OCI-LY1 (cell line): ENCODE measurements around the gene LRRC45.

ENCODE experiments used
- H2AFZ ChIP-seq: fragments of 200-600 bp; sonication (generic), shearing (Covaris generic); 2 replicates; pipeline ENCODE4 v1.6.0; 2014; ENCODE audit warnings: antibody characterized with exemption, mild to moderate bottlenecking, low read length
- H3F3A ChIP-seq: fragments of 200-600 bp; sonication (generic), shearing (Covaris generic); 2 replicates; pipeline ENCODE4 v1.6.0; 2014; ENCODE audit warnings: mild to moderate bottlenecking, antibody characterized with exemption, low read length, moderate library complexity; ENCODE audit not compliant: insufficient read depth
- H3K27ac ChIP-seq: fragments of 200-600 bp; sonication (generic); 2 replicates; pipeline ENCODE4 v1.5.1; 2014; ENCODE audit warnings: low read length, mixed run types, mild to moderate bottlenecking, low read depth; ENCODE audit not compliant: poor library complexity, severe bottlenecking
- H3K27me3 ChIP-seq: fragments of 200-600 bp; sonication (generic); 2 replicates; pipeline ENCODE4 v1.6.0; 2014; ENCODE audit warnings: antibody characterized with exemption, mild to moderate bottlenecking, low read length, moderate library complexity; ENCODE audit not compliant: insufficient read depth
- H3K36me3 ChIP-seq: fragments of 200-600 bp; sonication (generic); 2 replicates; pipeline ENCODE4 v1.6.1; 2014; ENCODE audit warnings: mild to moderate bottlenecking, antibody characterized with exemption, low read length, moderate library complexity, mixed read lengths; ENCODE audit not compliant: insufficient read depth
- H3K4me1 ChIP-seq: fragments of 200-600 bp; sonication (generic); 2 replicates; pipeline ENCODE4 v1.5.1; 2014; ENCODE audit warnings: mild to moderate bottlenecking, low read length, moderate library complexity; ENCODE audit not compliant: insufficient read depth, severe bottlenecking
- H3K4me2 ChIP-seq: fragments of 200-600 bp; sonication (generic), shearing (Covaris generic); 2 replicates; pipeline ENCODE4 v1.6.1; 2014; ENCODE audit warnings: low read length
- H3K4me3 ChIP-seq: fragments of 200-600 bp; sonication (generic); 2 replicates; pipeline ENCODE4 v1.5.1; 2014; ENCODE audit warnings: low read length, low read depth, mild to moderate bottlenecking, mixed read lengths; ENCODE audit not compliant: poor library complexity, severe bottlenecking
- H3K79me2 ChIP-seq: fragments of 200-600 bp; shearing (Covaris generic); 2 replicates; pipeline ENCODE4 v1.6.1; 2016; ENCODE audit warnings: mixed run types, low read length, mixed read lengths; ENCODE audit not compliant: insufficient read depth
- H3K9ac ChIP-seq: fragments of 200-600 bp; sonication (generic), shearing (Covaris generic); 2 replicates; pipeline ENCODE4 v1.6.1; 2014; ENCODE audit warnings: mild to moderate bottlenecking, low read length, mixed read lengths
- H3K9me2 ChIP-seq: fragments of 200-600 bp; sonication (generic), shearing (Covaris generic); 2 replicates; pipeline ENCODE4 v1.6.1; 2014; ENCODE audit warnings: low read depth, mild to moderate bottlenecking, low read length, mixed read lengths
- H3K9me3 ChIP-seq: fragments of 200-600 bp; shearing (Covaris generic); 2 replicates; pipeline ENCODE4 v1.6.1; 2014; ENCODE audit warnings: low read length, mixed read lengths
- H4K20me1 ChIP-seq: fragments of 200-600 bp; sonication (generic), shearing (Covaris generic); 2 replicates; pipeline ENCODE4 v1.6.0; 2016; ENCODE audit warnings: mild to moderate bottlenecking, low read length; ENCODE audit not compliant: insufficient read depth
- EZH2 ChIP-seq: fragments of 200-600 bp; sonication (generic), shearing (Covaris generic); IDR thresholded peaks from 2 replicates; pipeline ENCODE4 v1.8.0; 2017; ENCODE audit warnings: borderline replicate concordance, mixed run types, mild to moderate bottlenecking, antibody characterized with exemption, low read length, moderate library complexity, mixed read lengths
- TF ChIP-seq, protein P1 (sequence below): fragments of 200-600 bp; sonication (generic), shearing (Covaris generic); IDR thresholded peaks from 2 replicates; pipeline ENCODE4 v1.5.1; 2017; ENCODE audit warnings: mild to moderate bottlenecking, antibody characterized with exemption, low read length, moderate library complexity, mixed read lengths

Gene LRRC45

DNA sequence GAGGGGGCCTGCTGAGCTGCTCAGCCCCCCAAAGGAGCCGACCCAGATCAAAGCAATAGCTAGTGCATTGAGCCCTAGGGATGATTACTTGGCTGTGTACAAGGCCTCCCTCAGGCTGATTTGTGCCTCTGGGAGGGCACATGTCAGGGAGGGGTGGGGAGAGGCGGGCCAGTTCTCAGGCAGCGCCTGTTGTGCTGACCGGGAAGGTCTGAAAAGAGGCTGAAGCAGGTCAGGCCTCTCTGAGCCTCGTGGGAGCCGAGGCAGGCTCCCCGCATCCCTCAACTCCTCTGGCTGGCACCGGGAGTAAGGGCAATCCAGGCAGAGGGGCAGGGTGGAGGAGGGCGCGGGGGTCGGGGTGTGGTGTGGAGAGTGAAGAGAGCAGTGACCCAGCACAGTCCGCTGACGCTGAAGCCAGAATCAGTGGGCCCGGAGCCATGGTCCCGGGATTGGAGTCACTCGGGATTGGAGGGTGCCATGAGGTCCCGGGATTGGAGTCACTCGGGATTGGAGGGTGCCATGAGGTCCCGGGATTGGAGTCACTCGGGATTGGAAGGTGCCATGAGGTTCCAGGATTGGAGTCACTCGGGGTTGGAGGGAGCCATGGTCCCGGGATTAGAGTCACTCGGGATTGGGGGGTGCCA lies 11.4 kb downstream of the LRRC45 start:
- no peak for TF ChIP-seq EZH2
- TF ChIP-seq, protein P1, sequence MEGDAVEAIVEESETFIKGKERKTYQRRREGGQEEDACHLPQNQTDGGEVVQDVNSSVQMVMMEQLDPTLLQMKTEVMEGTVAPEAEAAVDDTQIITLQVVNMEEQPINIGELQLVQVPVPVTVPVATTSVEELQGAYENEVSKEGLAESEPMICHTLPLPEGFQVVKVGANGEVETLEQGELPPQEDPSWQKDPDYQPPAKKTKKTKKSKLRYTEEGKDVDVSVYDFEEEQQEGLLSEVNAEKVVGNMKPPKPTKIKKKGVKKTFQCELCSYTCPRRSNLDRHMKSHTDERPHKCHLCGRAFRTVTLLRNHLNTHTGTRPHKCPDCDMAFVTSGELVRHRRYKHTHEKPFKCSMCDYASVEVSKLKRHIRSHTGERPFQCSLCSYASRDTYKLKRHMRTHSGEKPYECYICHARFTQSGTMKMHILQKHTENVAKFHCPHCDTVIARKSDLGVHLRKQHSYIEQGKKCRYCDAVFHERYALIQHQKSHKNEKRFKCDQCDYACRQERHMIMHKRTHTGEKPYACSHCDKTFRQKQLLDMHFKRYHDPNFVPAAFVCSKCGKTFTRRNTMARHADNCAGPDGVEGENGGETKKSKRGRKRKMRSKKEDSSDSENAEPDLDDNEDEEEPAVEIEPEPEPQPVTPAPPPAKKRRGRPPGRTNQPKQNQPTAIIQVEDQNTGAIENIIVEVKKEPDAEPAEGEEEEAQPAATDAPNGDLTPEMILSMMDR, result no peak
- Histone ChIP-seq H4K20me1 (no peaks in the 10 kb centered on the region), H3K4me1 (peaks cover 39% of the 10 kb centered on the region), H3K36me3 (0 out of 2 replicates have a peak, but pooled peaks cover 10% of the 10 kb centered on the region), H3K9me3 (no peaks in the 10 kb centered on the region), H3K79me2 (no peaks in the 10 kb centered on the region), H3K27me3 (no peaks in the 10 kb centered on the region), H3K9me2 (no peaks in the 10 kb centered on the region), H3K9ac (no peak overlapping the region), H3F3A (no peaks in the 10 kb centered on the region; the same call in 1 of the 2 replicates), H2AFZ (no peak overlapping the region), H3K4me2 (no peak overlapping the region), H3K4me3 (no peak overlapping the region), H3K27ac (no peak overlapping the region)

DNA sequence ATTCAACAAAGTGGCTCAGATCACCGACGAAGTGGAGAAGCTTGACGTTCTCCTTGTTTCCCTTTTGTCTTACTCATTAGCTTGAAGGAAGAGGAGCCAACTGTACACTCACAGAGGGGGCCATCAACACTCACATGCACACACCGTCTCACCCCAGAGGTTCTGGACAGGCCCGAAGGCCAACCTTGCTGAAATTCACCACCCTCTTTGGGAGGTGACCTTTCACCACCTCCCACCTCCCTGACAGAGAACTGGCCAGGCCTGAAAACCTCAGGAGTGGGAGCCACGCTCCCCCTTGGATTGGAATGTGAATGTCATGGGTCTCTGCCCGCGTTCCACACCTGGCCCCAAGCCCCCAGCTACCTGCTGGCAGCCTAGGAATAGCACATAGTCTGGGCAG lies 12.4 kb downstream of the LRRC45 start:
- TF ChIP-seq EZH2, result no peak
- TF ChIP-seq, protein P1, result no peak
- H3K79me2 ChIP-seq, result no peaks in the 10 kb centered on the region
- no peaks in the 10 kb centered on the region for H3K9me3 ChIP-seq
- peak overlapping the region; percentile 85; the same call in 1 of the 2 replicates for H3K4me2 ChIP-seq
- H4K20me1 ChIP-seq, result no peaks in the 10 kb centered on the region
- no peaks in the 10 kb centered on the region for H3K9me2 ChIP-seq
- no peaks in the 10 kb centered on the region; the same call in 1 of the 2 replicates for H3F3A ChIP-seq
- H3K4me3 ChIP-seq, result no peak overlapping the region
- H3K4me1 ChIP-seq, result peaks cover 34% of the 10 kb centered on the region
- H2AFZ ChIP-seq, result no peak overlapping the region
- 0 out of 2 replicates have a peak, but pooled peaks cover 6% of the 10 kb centered on the region for H3K36me3 ChIP-seq
- no peak overlapping the region for H3K27ac ChIP-seq
- no peak overlapping the region for H3K9ac ChIP-seq
- H3K27me3 ChIP-seq, result no peaks in the 10 kb centered on the region

DNA sequence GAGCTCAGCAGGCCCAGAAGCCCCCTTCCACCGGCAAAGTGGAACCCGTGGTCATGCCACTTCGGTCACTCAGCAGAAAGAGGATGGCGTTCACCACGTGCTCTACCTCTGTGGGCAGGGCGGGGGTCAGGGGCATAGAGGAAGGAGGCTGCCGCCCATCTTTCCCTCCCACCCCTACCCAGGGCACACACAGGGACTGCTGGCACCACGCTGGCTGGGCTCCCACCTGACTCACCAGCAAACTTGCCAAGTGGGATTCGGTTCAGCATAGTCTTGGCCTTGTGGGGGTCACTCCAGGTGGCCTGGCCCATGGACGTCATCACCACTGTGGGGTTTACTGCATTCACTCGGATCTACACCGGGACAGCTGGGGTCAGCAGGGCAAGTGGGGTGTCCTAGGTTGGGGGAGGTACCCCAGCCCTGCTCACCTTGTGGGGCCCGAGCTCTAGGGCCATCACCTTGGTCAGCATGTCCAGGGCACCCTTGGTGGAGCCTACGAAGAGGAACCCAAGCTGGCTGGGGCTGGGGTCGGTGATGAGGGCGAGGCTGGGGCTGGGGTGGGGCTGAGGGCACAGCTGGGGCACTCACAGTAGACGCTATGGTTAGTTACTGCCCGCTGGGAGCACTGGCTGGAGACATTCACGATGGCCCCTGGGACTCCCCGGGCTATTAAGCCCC lies 13.0 kb downstream of the LRRC45 start:
- TF ChIP-seq EZH2, result no peak
- H3K27ac ChIP-seq, result no peak overlapping the region
- H3K9me2 ChIP-seq, result no peaks in the 10 kb centered on the region
- peaks cover 29% of the 10 kb centered on the region for H3K4me1 ChIP-seq
- peak overlapping the region; percentile 80 for H3K4me3 ChIP-seq
- H3K27me3 ChIP-seq, result no peaks in the 10 kb centered on the region
- no peaks in the 10 kb centered on the region for H4K20me1 ChIP-seq
- H3K9ac ChIP-seq, result peak overlapping the region; percentile 92; the same call in 1 of the 2 replicates
- H3K4me2 ChIP-seq, result peak overlapping the region; percentile 85
- no peaks in the 10 kb centered on the region; the same call in 1 of the 2 replicates for H3F3A ChIP-seq
- 0 out of 2 replicates have a peak, but pooled peaks cover 6% of the 10 kb centered on the region for H3K36me3 ChIP-seq
- H2AFZ ChIP-seq, result no peak overlapping the region
- H3K79me2 ChIP-seq, result no peaks in the 10 kb centered on the region
- H3K9me3 ChIP-seq, result no peaks in the 10 kb centered on the region
